Effector CD8-positive, alpha-beta T cell (primary cell): Measurements from ENCODE around the gene SLC35A3.

Experiments used
- DNase-seq: peaks from one replicate; lab custom pipeline; 2025; lab: John Stamatoyannopoulos, UW

Gene SLC35A3

GRCh38 chr1:100076744-100077143 is 106.9 kb downstream of the SLC35A3 start:
- DNase-seq = no peak

GRCh38 chr1:100077531-100077930 is 107.7 kb downstream of the SLC35A3 start:
- no peak for DNase-seq

DNA sequence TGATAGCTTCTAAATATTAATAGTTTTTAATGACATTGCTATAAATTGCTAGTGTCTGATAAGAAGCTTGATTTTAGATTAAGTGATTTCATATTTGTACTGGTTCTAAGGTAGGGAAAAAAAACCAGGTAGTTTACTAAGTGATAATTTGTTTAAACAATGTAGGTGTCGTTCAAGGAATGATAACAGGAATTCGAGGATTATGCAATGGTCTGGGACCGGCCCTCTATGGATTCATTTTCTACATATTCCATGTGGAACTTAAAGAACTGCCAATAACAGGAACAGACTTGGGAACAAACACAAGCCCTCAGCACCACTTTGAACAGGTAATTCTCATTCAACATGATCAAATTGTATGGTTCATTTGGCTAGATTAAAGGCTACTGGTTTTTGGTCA is 110.5 kb downstream of the SLC35A3 start:
- no peak for DNase-seq
